Epithelial cell of esophagus (primary cell): ENCODE measurements around the gene KRT33A.
A peak's percentile ranks its signal among the peaks of the same experiment; 100 is the strongest.

Experiments used
- DNase-seq: peaks from one replicate; pipeline ENCODE4 v3.0.0; 2010; ENCODE audit warnings: low read depth
- H3K4me3 ChIP-seq: 2 replicates; pipeline ENCODE4 v1.5.1; 2011; ENCODE audit warnings: mild to moderate bottlenecking, low read length, control low read depth
- CTCF ChIP-seq: IDR thresholded peaks from 2 replicates; pipeline ENCODE4 v1.5.1; 2011; ENCODE audit warnings: low read depth, mild to moderate bottlenecking, low read length, control low read depth, inconsistent platforms; ENCODE audit not compliant: insufficient read depth; ENCODE audit errors: missing control alignments

The KRT33A gene

GRCh38 chr17:41343029-41343428 is 7.6 kb downstream of the KRT33A start:
- DNase-seq = no peak
- TF ChIP-seq CTCF = no peak
- no peak overlapping the region for H3K4me3 ChIP-seq

GRCh38 chr17:41340934-41341861 is 9.4 kb downstream of the KRT33A start:
- H3K4me3 ChIP-seq = no peak overlapping the region
- DNase-seq = no peak
- TF ChIP-seq CTCF = no peak

- H3K4me3 ChIP-seq = no peak overlapping the region
- no peak for TF ChIP-seq CTCF
- DNase-seq = no peak
These were observed 10.1 kb downstream of the KRT33A start for GRCh38 chr17:41340494-41340893.

- no peak for TF ChIP-seq CTCF
- H3K4me3 ChIP-seq = no peak overlapping the region
- peak; percentile 32 for DNase-seq
These were observed 11.0 kb downstream of the KRT33A start for GRCh38 chr17:41339571-41340172.

GRCh38 chr17:41338961-41339485 is 11.6 kb downstream of the KRT33A start:
- no peak overlapping the region for H3K4me3 ChIP-seq

GRCh38 chr17:41335747-41336146 is 14.9 kb downstream of the KRT33A start:
- no peak overlapping the region for H3K4me3 ChIP-seq
- DNase-seq = no peak
- TF ChIP-seq CTCF = no peak

More at GRCh38 chr17:41338961-41339485, 11.6 kb downstream of the KRT33A start:
- no peak for TF ChIP-seq CTCF
- peak; percentile 94 for DNase-seq
